ENCODE measurements around the gene MAB21L4. TPM values are rescaled to one million over a fixed set of nuclear protein-coding genes. Genes with fewer than 3 reads are reported as not detected.

Gene MAB21L4
- total and polyA plus RNA-seq, 7 donors: 1.2 to 17.6 (median 1.7) TPM; not detected in 4

DNA sequence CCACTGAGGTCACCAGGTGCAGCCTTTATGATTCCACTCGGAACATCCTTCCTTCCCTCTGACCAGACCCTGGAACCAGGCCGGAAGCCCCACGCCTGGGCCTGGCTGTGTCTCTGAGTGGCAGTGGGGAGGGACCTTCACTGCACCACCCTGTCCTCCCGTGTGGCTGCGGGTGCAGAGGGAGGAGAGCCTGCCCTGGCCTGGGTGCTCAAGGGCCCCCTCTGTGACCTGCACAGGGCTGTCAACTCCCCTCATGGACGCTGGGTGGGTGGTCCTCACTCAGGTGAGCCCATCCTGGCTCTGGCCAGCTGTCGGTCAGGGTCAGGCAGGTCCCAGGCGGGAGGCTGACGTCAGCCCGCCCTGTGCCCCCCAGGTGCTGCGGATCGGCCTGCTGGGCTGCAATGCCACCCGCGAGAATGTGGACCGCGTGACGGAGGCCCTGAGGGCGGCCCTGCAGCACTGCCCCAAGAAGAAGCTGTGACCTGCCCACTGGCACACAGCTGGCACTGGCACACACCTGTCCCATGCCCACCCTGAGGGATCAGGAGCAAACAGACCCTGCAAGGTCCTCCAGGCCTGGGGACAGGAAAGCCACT lies 17.5 kb downstream of the MAB21L4 start:
- TF ChIP-seq POLR2A (IDR thresholded peaks at IDR 0.05): no peak
- TF ChIP-seq, protein P1, sequence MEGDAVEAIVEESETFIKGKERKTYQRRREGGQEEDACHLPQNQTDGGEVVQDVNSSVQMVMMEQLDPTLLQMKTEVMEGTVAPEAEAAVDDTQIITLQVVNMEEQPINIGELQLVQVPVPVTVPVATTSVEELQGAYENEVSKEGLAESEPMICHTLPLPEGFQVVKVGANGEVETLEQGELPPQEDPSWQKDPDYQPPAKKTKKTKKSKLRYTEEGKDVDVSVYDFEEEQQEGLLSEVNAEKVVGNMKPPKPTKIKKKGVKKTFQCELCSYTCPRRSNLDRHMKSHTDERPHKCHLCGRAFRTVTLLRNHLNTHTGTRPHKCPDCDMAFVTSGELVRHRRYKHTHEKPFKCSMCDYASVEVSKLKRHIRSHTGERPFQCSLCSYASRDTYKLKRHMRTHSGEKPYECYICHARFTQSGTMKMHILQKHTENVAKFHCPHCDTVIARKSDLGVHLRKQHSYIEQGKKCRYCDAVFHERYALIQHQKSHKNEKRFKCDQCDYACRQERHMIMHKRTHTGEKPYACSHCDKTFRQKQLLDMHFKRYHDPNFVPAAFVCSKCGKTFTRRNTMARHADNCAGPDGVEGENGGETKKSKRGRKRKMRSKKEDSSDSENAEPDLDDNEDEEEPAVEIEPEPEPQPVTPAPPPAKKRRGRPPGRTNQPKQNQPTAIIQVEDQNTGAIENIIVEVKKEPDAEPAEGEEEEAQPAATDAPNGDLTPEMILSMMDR (IDR thresholded peaks at IDR 0.05): no peak
- no peak for TF ChIP-seq EP300 (IDR thresholded peaks at IDR 0.05)
- no peak for TF ChIP-seq POLR2AphosphoS5 (IDR thresholded peaks at IDR 0.05)
- no peak for DNase-seq
- intact Hi-C loops (cut with DNase I): no loop called here

DNA sequence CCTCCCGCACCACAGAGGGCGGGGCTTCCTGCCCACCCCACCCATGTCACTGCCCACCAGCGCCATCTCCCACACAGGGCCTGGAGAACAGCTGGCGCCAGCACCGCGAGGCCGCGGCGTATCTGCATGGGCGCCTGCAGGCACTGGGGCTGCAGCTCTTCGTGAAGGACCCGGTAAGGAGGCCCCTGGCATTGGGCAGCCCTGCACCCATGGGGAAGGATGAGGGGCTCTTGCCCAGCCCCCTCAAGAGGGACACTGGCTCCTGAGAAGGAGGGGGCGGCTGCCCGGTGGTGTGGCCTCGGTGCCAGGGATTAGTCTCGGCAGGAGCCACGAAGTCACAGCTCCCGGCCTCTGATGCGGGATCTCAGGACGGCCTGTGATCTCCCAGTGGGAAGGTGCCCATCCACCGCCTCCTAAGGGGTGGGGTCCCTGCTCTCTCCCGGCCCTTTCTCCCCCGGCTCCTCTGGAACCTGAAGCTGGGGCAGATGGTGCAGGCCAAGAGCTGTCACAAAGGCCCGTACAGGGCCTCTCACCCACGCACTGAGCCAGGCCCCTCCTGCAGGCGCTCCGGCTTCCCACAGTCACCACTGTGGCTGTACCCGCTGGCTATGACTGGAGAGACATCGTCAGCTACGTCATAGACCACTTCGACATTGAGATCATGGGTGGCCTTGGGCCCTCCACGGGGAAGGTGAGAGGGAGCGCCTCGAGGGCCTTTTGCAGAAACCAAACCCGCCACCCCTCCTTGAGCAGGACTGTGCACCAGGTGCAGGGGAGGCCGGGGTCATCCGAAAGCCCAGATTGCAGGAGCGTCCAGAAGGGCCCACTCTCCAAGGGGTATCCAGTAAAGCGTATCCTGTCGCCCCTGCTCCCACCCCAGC lies 18.3 kb downstream of the MAB21L4 start:
- intact Hi-C loops (cut with DNase I): no loop called here
- 93% methylated on average over 40 of the region's 40 CpGs for WGBS, 2 donors
- H3K27me3 ChIP-seq: no peaks in the 10 kb centered on the region
- no peak overlapping the region for H3K27ac ChIP-seq
- DNase-seq: no peak
- H3K4me3 ChIP-seq: no peak overlapping the region
- no peak for TF ChIP-seq POLR2A (IDR thresholded peaks at IDR 0.05)
- TF ChIP-seq, protein P1 (IDR thresholded peaks at IDR 0.05): no peak
- no peak for TF ChIP-seq EP300 (IDR thresholded peaks at IDR 0.05)
- TF ChIP-seq POLR2AphosphoS5 (IDR thresholded peaks at IDR 0.05): no peak
- no peaks in the 10 kb centered on the region for H3K9me3 ChIP-seq
- H3K36me3 ChIP-seq: no peaks in the 10 kb centered on the region
- no peaks in the 10 kb centered on the region for H3K4me1 ChIP-seq

More for the DNA sequence above, 17.5 kb downstream of the MAB21L4 start:
- Histone ChIP-seq H3K9me3 (no peaks in the 10 kb centered on the region), H3K27ac (no peak overlapping the region), H3K36me3 (no peaks in the 10 kb centered on the region), H3K27me3 (no peaks in the 10 kb centered on the region), H3K4me3 (no peak overlapping the region), H3K4me1 (no peaks in the 10 kb centered on the region)
- 90% methylated on average over 18 of the region's 18 CpGs for WGBS, 2 donors

DNA sequence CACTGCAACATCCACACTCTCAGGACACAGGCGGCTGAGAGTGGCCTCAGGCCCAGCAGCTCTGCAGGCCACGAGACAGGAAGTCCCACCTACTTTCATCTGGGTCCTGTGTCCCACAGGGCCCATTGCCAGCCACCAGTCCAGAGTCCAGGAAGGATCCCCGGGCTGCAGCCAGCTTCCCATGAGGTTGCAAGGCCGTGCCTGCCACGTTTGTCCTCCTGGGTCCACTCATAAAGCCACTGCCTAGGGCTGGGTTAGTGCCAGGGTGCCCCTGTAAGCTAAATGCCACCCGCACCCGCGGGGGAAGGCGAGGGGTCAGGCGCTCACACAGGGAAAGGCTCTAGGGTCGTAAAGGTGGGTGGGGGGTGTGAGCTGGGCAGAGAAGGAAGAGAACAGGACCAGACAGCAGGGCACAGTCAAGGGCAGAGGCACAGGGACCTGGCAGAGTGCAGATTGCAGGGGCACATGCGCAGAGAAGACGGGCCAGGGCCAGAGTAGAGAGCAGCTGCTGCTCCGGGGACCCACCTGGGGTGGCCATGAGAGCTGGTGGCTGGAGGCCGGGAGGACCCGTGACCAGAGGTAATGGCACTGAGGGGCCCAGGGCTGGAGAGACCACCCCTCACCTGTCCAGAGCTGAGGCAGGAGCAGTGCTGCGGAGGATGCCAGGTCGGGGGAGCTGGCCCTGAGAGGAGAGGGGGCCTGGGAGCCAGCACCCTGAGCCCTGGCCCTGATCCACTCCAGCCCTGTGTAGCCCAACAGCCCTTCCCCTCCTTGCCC lies 19.3 kb downstream of the MAB21L4 start:
- intact Hi-C loops (cut with DNase I): no loop called here
- H3K27me3 ChIP-seq: no peaks in the 10 kb centered on the region
- H3K4me3 ChIP-seq: no peak overlapping the region
- TF ChIP-seq POLR2A (IDR thresholded peaks at IDR 0.05) (no peak), EP300 (IDR thresholded peaks at IDR 0.05) (no peak), POLR2AphosphoS5 (IDR thresholded peaks at IDR 0.05) (no peak)
- TF ChIP-seq, protein P1 (IDR thresholded peaks at IDR 0.05): no peak
- no peak for DNase-seq
- no peaks in the 10 kb centered on the region for H3K4me1 ChIP-seq
- no peaks in the 10 kb centered on the region for H3K36me3 ChIP-seq
- H3K27ac ChIP-seq: no peak overlapping the region
- H3K9me3 ChIP-seq: no peaks in the 10 kb centered on the region
- WGBS, 2 donors: 26 to 77% methylated on average over 18 of the region's 18 CpGs

DNA sequence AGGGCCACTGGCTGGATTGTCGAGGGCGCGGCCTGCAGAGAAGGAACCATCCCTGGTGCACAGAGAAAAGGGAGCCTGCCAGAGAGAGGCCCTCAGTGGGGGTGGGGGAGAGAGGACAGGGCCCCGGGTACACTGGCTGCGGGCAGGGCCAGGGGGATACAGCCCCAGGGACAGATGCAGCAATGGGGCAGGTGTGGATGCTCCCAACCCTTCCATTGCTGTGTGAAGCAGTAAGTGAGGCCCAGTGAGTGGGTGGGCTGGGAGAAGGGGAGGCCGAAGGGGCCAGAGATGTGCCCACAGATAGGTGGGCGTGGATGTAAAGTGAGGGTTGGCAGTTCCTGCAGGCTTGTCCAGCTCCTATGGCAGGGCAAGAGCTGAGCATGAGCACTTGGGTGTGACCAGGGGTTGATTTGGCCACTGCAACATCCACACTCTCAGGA lies 19.9 kb downstream of the MAB21L4 start:
- H3K36me3 ChIP-seq: no peaks in the 10 kb centered on the region
- H3K4me1 ChIP-seq: no peaks in the 10 kb centered on the region
- intact Hi-C loops (cut with DNase I): no loop called here
- WGBS, 2 donors: 39 to 65% methylated on average over 7 of the region's 7 CpGs
- H3K9me3 ChIP-seq: no peaks in the 10 kb centered on the region
- no peak for DNase-seq
- H3K27ac ChIP-seq: no peak overlapping the region
- no peaks in the 10 kb centered on the region for H3K27me3 ChIP-seq
- TF ChIP-seq POLR2A (IDR thresholded peaks at IDR 0.05): no peak
- no peak for TF ChIP-seq EP300 (IDR thresholded peaks at IDR 0.05)
- TF ChIP-seq, protein P1 (IDR thresholded peaks at IDR 0.05): no peak
- no peak for TF ChIP-seq POLR2AphosphoS5 (IDR thresholded peaks at IDR 0.05)
- H3K4me3 ChIP-seq: no peak overlapping the region

Data from sigmoid colon (tissue), 7 donors.